DND-41 (cell line): ENCODE measurements around the gene OSBPL5.

Experiments used
- ATAC-seq: fragments of 200-7000 bp; cut with Tn5 transposase; 3 replicates; pipeline ENCODE4 v1.9.1; 2021; ENCODE audit warnings: low read depth; ENCODE audit not compliant: insufficient read depth
- DNase-seq: peaks from one replicate; pipeline ENCODE4 v3.0.0-alpha.2; 2020
- H2AFZ ChIP-seq: 2 replicates; pipeline ENCODE4 v1.6.0; 2012; ENCODE audit warnings: low read depth, low read length
- H3K27ac ChIP-seq: 2 replicates; pipeline ENCODE4 v1.5.1; 2012; ENCODE audit warnings: low read length, inconsistent platforms
- H3K27me3 ChIP-seq: fragments of 200-600 bp; sonication (generic); 2 replicates; pipeline ENCODE4 v1.6.0; 2012; ENCODE audit warnings: low read length, mild to moderate bottlenecking, inconsistent platforms; ENCODE audit not compliant: insufficient read depth, poor library complexity
- H3K36me3 ChIP-seq: 2 replicates; pipeline ENCODE4 v1.5.1; 2012; ENCODE audit warnings: low read length, inconsistent platforms; ENCODE audit not compliant: insufficient read depth
- H3K4me1 ChIP-seq: 2 replicates; pipeline ENCODE4 v1.5.1; 2012; ENCODE audit warnings: mild to moderate bottlenecking, low read length; ENCODE audit not compliant: insufficient read depth
- H3K4me2 ChIP-seq: 2 replicates; pipeline ENCODE4 v1.6.0; 2012; ENCODE audit warnings: mild to moderate bottlenecking, moderate library complexity, low read length, inconsistent platforms; ENCODE audit not compliant: insufficient read depth
- H3K4me3 ChIP-seq, 2 experiments: fragments of 200-600 bp in 1 of 2; shearing (Covaris generic) in 1 of 2; 2 replicates each; pipeline ENCODE4 v1.5.1; 2012 to 2016; ENCODE audit warnings: inconsistent platforms in 2 of 2, low read length in 2 of 2, mild to moderate bottlenecking in 2 of 2, low read depth in 1 of 2, moderate library complexity in 1 of 2
- H3K79me2 ChIP-seq: 2 replicates; pipeline ENCODE4 v1.6.0; 2012; ENCODE audit warnings: low read length, inconsistent platforms; ENCODE audit not compliant: insufficient read depth
- H3K9ac ChIP-seq: 2 replicates; pipeline ENCODE4 v1.6.0; 2012; ENCODE audit warnings: low read depth, mild to moderate bottlenecking, inconsistent platforms, low read length, moderate library complexity
- H3K9me3 ChIP-seq: 2 replicates; pipeline ENCODE4 v1.5.1; 2012; ENCODE audit warnings: low read length, moderate library complexity, mild to moderate bottlenecking, inconsistent platforms; ENCODE audit not compliant: insufficient read depth, severe bottlenecking
- H4K20me1 ChIP-seq: 2 replicates; pipeline ENCODE4 v1.6.0; 2012; ENCODE audit warnings: low read length; ENCODE audit not compliant: insufficient read depth
- CTCF ChIP-seq: IDR thresholded peaks from 2 replicates; pipeline ENCODE4 v1.5.1; 2012; ENCODE audit warnings: borderline replicate concordance, low read length, moderate library complexity, mild to moderate bottlenecking; ENCODE audit not compliant: poor library complexity, severe bottlenecking; ENCODE audit errors: extremely low read depth
- EZH2 ChIP-seq: IDR thresholded peaks from 3 replicates; pipeline ENCODE4 v1.6.1; 2012; ENCODE audit warnings: borderline replicate concordance, low read depth, mild to moderate bottlenecking, moderate library complexity, low read length, inconsistent platforms; ENCODE audit not compliant: severe bottlenecking

Gene OSBPL5

DNA sequence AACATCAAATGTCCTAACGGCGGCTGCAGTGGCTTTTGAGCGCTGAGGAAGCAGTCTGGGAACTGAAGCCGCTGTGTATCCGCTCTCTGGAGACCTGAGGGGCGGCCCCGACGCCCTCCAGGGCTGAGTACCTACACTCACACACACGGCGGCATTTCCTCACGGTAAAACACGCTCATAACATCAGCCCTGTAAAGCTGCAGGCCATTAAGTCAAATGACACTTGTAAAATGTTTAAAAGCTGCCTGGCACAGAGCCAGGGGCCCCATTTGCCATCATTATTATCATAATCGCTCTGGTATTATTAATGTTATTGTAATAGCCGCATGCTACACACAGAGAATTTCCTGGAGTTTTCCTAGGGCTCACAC is 113.0 kb downstream of the OSBPL5 start:
- no peaks in the 10 kb centered on the region for H3K9me3 ChIP-seq
- H4K20me1 ChIP-seq, result peaks cover 60% of the 10 kb centered on the region
- peaks cover 20% of the 10 kb centered on the region for H3K4me1 ChIP-seq
- H3K4me3 ChIP-seq, result no peak overlapping the region
- H3K27ac ChIP-seq, result no peak overlapping the region
- H3K79me2 ChIP-seq, result peaks cover 96% of the 10 kb centered on the region
- TF ChIP-seq EZH2, result no peak
- TF ChIP-seq CTCF, result no peak
- no peak for DNase-seq
- H3K36me3 ChIP-seq, result peaks cover 37% of the 10 kb centered on the region
- H3K9ac ChIP-seq, result no peak overlapping the region
- H3K27me3 ChIP-seq, result no peaks in the 10 kb centered on the region
- H2AFZ ChIP-seq, result no peak overlapping the region
- H3K4me2 ChIP-seq, result no peak overlapping the region
- no peak for ATAC-seq

DNA sequence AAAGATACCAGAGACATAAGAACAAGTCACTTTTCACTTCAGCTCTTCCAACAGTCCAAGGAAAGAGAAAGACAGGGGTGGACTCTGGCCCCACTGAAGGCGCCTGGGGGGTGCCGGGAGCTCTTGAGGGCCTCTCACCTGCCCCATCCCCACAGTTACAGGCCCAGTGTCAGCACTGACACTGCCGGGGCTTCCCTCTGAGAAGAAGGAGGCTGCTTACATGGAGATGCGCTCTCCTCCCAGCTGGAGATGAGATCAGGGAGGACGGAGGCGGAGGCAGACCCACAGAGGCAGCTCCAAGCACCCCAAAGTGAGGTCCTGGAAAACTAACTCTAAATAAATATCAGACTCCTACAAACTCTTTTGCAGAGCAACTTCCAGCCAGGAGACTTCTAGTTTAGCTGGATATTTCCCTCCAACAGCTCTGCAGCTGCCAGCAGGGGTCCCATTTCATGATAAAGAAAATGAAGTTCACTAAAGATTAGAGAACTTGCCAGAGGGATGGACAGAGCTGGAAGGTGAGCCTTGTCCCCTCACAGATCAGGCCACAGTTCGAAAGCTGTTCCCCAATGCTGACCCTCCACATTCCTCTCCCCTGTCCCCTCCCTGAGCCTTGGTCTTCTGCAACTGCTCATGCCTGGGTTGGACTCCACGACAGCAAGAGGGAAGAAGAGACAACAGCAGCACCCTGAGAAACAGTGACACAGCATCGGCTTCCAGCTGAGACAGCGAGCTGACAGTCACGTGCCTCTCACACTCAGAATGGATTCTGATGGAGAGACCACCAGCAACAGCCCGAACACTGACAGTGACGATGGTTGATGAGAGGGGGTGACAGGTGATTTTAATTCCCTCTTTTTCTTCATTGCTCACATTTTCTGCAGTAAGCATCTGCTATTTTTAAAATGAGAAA is 113.7 kb downstream of the OSBPL5 start:
- H3K9ac ChIP-seq, result no peak overlapping the region
- H3K27ac ChIP-seq, result no peak overlapping the region
- peaks cover 64% of the 10 kb centered on the region for H4K20me1 ChIP-seq
- H3K79me2 ChIP-seq, result peaks cover 93% of the 10 kb centered on the region
- peaks cover 18% of the 10 kb centered on the region for H3K4me1 ChIP-seq
- DNase-seq, result no peak
- no peaks in the 10 kb centered on the region for H3K9me3 ChIP-seq
- peaks cover 40% of the 10 kb centered on the region for H3K36me3 ChIP-seq
- no peak overlapping the region for H3K4me2 ChIP-seq
- H3K4me3 ChIP-seq, result no peak overlapping the region
- no peak for ATAC-seq
- no peaks in the 10 kb centered on the region for H3K27me3 ChIP-seq
- TF ChIP-seq CTCF (peak; percentile 24), EZH2 (no peak)
- no peak overlapping the region for H2AFZ ChIP-seq

DNA sequence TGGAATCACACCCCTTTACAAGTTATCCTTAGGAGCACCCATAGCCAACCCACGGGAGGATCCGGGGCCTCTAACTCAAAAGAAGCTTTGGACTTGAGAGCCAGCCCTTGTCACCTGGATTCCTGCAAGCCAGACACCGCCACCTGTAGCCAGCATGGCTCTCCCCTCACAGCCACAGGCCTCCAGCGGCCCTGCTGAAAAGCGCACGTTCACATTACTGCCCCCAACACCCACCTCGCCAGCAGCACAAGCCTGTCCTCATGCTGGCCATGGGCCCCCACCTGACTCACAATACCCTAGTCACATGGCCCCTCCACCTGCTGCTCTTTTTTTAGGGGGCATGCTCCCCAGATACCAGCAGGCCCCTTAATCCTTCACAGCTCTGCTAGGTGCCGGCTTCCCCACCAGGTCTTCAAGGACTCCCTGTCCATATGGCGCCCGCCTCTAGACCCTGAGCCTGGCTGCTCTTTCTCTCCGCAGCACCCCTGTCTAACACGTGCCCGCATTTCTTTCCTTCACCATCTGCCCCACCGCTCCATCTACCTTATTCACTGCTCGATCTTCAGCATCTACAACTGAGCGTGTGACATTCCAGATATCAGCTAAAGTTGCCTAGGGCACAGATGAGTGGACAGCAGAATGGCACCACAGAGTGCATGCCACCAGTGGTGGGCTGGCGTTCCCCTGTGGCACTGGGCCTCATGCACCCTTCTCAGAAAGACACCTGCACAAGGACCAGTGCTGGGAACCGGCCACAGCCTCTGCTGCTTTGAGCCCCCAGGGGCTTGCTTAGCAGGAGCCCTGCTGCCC is 114.5 kb downstream of the OSBPL5 start:
- Histone ChIP-seq H4K20me1 (peaks cover 70% of the 10 kb centered on the region), H3K36me3 (peaks cover 49% of the 10 kb centered on the region), H3K4me2 (no peak overlapping the region), H3K4me3 (no peak overlapping the region), H3K79me2 (peaks cover 93% of the 10 kb centered on the region), H3K27ac (no peak overlapping the region), H3K9ac (no peak overlapping the region), H2AFZ (no peak overlapping the region), H3K9me3 (no peaks in the 10 kb centered on the region), H3K4me1 (peaks cover 10% of the 10 kb centered on the region), H3K27me3 (no peaks in the 10 kb centered on the region)
- ATAC-seq, result no peak
- DNase-seq, result no peak
- no peak for TF ChIP-seq EZH2
- no peak for TF ChIP-seq CTCF
